NCI-H2107 (cell line): Measurements from ENCODE around the gene GSK3A.

Experiments used
- DNase-seq: peaks from one replicate; lab custom pipeline; 2025; lab: John Stamatoyannopoulos, UW

The GSK3A gene

GRCh38 chr19:42280815-42281145 lies 38.4 kb upstream of the GSK3A start:
- no peak for DNase-seq

GRCh38 chr19:42279902-42280814 lies 37.8 kb upstream of the GSK3A start:
- DNase-seq: peak; percentile 85

DNA sequence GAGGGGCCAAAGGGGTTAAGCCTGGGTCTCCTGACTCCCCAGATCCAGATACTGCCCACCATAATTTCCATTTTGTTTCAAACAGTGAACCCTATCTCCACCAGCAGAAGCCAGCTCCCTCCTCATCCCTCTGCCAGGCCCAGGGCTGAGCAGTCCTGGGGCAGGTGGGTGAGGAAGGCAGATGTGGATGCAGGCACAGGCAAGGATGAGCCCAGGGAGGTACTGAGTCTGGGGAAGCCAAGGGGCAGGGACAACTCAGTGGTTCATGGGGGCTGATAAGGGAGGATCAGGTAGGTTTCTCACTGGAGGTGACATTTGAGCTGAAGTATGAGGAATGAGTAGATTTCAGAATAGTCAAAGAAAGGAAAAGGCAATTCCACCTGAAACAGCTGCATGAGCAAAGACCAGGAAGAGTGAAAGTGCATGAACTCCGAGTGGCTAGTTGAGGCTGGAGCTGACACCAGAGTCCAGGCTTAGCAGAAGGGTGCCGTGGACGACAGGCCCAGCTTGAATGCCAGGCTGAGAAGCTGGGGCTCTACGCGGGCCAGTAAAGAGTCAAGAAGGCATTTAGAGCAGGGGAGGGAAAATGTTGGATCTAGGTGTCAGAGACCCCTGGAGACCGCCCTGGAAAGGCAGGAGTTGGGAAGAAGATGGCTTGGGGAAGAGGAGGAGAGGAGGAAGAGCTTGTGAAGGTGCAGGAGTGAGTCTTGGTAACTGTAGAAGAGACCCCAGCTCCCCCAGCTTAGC lies 36.9 kb upstream of the GSK3A start:
- no peak for DNase-seq

DNA sequence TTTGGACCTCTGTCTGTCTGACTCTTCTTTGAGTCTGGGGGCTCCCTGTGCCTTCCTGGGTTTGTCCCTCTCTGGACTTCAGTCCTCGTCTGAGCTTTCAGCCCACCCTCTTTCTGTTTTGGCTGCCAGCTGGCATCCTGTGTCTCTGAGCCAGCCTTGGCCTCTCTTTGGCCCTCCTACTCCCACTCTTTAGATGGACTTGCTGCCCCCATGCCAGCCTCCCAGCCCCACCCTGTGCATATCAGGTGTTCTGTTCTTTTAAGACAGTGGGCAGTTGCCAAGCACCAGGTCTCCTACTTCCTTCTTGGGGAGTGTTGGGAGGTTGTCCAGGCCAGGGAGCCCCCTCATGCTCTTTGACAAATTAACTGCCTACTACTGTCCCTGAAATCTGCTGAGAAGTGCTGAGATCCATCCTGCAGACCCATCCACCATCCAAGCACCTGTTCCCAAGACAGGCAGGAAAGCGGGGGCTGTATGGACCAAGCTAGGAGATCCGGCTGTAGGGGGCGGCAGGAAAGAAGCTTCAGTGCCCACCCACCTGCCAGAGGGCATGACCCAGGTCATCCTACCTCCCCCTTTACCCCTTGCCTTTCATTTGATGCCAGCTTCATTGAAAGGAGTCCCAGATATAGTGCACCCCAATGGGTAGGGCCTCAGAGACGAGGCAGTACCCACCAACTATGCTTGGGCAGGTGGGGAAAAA lies 36.2 kb upstream of the GSK3A start:
- DNase-seq: no peak

DNA sequence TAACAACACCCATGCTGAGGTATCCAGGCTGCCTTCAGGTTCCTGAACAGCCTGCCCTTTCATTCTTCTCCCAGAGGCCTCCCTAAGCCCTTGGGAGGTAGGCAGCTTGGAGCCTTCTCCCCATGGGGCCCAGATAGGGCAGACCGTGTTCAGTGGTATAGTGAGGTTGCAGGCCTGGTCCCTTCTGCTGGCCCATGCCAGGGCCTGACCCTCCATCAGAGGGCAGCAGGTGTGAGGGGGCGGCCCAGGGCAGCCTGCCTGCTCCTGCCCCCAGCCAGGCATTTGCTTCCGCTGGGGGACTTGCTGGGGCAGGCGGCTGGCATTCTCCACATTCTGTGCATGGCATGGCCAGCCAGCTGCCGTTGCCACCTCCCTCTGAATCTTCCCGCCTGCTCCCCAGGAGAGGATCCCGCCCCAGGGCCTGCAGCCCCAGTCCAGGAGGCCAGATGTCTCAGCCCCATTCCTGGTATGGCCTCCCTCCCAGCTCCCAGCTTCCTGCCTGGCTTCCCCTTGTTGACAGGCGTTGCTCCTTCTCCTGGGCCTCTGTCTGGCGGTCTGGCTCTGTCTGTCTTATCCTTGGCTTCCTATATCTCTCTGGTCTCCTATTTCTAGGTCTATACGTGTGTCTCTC lies 35.5 kb upstream of the GSK3A start:
- no peak for DNase-seq

GRCh38 chr19:42276821-42277220 lies 34.4 kb upstream of the GSK3A start:
- DNase-seq: no peak

DNA sequence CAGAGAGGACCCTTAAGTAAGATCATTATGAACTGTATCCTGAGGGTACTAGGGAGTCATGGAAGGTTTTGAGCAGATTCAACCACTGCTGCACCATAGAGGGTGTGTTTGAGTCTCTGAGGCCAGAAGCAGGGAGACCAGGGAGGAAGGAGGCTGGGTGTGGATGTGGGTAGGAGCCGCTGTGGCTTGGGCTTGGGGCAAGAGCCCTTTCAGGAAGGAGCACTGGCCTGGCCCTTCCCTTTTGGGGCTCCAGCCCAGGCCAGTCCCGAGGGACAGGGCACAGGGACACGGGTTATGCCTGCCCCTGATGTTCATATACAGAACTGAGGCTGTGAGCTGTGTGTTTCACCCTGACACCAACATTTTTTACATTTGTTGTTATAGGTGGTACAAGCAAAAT lies 33.9 kb upstream of the GSK3A start:
- no peak for DNase-seq

- DNase-seq: no peak
Measured at GRCh38 chr19:42275517-42275916, 33.1 kb upstream of the GSK3A start.

GRCh38 chr19:42275103-42275502 lies 32.7 kb upstream of the GSK3A start:
- DNase-seq: no peak

DNA sequence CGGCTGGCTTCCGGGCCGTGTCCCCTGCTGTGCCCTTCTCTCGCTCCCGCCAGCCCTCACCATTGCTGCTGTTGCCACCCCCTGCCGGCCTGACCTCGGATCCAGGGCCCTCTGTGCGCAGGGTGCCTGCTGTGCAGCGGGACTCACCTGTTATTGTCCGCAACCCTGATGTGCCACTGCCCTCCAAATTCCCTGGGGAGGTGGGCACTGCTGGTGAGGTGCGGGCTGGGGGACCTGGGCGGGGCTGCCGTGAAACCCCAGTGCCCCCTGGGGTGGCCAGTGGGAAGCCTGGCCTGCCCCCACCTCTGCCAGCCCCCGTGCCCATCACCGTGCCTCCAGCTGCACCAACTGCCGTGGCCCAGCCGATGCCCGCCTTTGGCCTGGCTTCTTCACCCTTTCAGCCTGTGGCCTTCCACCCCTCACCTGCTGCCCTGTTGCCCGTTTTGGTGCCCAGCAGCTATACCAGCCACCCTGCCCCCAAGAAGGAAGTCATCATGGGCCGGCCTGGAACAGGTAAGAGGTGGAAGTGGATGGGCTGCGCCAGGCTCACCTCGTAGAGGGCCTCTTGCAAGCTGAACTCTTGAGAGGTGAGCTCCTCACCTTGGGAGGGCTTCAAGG lies 31.8 kb upstream of the GSK3A start:
- DNase-seq: no peak

GRCh38 chr19:42273407-42274064 lies 31.1 kb upstream of the GSK3A start:
- no peak for DNase-seq

GRCh38 chr19:42272989-42273406 lies 30.6 kb upstream of the GSK3A start:
- DNase-seq: no peak

DNA sequence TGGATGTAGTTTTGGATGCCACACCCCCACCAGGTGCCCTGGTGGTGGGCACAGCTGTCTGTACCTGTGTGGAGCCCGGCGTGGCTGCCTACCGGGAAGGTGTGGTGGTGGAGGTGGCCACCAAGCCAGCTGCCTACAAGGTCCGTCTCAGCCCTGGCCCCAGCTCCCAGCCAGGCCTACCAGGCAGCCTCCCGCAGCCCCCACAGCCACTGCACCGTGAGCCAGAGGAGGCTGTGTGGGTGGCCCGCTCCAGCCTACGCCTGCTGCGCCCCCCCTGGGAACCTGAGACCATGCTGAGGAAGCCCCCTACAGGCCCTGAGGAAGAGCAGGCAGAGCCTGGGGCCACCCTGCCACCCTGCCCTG lies 30.1 kb upstream of the GSK3A start:
- no peak for DNase-seq

DNA sequence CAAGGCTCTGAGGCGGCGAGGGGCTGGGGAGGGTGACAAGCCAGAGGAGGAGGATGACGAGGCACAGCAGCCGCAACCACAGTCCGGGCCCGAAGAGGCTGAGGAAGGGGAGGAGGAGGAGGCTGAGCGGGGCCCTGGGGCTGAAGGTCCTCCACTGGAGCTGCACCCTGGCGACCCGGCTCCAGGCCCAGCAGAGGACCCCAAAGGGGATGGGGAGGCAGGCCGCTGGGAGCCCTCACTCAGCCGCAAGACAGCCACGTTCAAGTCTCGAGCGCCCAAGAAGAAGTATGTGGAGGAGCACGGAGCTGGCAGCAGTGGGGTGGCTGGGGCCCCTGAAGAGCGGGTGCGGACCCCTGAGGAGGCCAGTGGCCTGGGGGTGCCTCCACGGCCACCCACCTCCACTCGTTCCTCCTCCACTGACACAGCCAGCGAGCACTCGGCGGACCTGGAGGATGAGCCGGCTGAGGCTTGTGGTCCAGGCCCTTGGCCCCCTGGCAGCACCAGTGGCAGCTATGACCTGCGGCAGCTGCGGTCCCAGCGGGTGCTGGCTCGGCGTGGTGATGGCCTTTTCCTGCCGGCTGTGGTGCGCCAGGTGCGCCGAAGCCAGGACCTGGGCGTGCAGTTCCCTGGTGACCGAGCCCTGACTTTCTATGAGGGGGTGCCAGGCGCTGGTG lies 29.6 kb upstream of the GSK3A start:
- no peak for DNase-seq

- DNase-seq: no peak
Measured at GRCh38 chr19:42271045-42271419, 28.6 kb upstream of the GSK3A start.

DNA sequence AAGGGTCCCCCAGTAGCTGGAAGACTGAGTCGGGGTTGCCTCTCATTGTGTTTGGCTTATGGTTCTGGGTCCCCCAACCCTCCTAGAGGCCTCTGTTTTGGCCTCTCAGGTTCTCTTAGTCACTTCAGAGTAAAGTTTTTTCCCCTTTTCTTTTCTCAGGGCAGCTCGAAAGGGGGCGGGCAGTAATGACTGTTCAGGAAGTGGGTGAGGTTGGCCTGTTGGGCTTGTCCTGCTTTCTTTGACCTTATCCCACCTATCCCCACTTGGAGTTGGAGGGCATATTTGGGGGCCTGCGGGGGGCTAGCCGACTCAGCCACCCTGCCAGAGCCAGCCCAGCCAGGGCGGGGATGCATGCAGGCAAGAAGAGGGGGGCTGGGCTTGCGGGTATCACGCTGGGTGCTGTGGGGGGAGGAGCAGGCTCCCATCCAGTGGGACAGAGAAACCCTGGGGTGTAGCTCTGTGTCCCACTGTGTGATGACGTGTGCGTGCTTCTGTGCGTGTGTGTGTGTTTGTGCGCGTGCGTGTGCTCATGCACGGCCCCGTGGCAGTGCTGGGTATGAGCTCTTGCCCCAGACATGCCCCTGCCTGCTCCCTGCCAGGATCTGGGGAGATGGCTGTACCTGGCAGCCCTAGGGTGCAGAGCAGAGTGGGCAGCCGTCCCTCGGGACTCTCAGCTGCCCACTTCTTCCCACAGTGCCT lies 28.1 kb upstream of the GSK3A start:
- DNase-seq: no peak

GRCh38 chr19:42269478-42270345 lies 27.3 kb upstream of the GSK3A start:
- DNase-seq: no peak

DNA sequence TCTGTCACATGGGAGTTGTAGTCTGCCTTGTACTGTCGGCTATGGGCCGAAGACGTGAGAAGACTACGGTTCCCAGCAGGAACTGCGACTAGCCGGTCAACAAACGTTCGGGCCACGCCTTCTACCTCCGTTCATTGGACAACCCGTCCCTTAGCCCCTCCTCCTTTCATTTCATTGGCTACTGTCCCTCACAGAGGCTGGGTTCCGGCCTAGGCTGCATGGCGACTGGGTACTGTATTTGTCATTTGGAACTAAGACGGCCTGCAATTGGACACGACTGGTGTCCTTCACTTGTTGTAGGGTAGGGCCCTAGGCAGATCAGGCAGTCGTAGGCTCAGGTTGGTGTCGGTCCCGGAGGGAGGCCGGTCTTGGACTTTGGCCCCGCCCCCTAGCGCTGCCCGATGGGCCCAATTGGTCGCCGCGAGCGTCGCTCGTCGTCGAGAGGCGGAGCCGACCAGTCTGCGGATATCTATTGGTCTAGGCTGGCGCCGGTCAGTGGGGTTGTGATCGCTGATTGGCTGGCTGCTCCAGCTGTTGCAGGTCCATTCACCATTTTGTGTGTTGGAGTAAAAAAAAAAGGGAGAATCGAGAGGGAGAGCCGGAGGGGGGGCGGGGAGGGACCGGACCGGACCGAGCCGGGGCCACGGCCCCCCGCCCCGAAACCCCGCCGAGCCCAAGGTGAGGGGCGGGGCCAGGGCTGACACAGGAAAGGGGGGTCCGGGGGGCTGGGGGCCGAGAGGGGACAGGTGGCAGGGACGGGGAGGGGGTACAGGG lies 26.5 kb upstream of the GSK3A start, which contains the start of gene CIC:
Gene CIC (plus strand): TSS at position 549 of the 774 bp plus-strand sequence. CDS start 2,532 bp downstream, outside the sequence.
- peak; percentile 98 for DNase-seq
